IPS DF 6.9 (cell line): Measurements from ENCODE around the gene NEK5.
"Not testable (repeated sequence)": the region's sequence is repeated elsewhere in the genome, so short reads cannot be mapped to it uniquely, and the experiment has no call there.

Source experiments
- DNase-seq: peaks from one replicate; pipeline ENCODE4 v3.0.0-alpha.2; 2013; ENCODE audit warnings: low read depth, low spot score
- H3K27ac ChIP-seq: one replicate; pipeline ENCODE4 v1.5.1; 2013; ENCODE audit warnings: low read length, control low read depth
- H3K27me3 ChIP-seq: 2 replicates; pipeline ENCODE4 v1.6.1; 2013; ENCODE audit warnings: mild to moderate bottlenecking, low read length; ENCODE audit not compliant: control insufficient read depth, insufficient read depth
- H3K36me3 ChIP-seq: 2 replicates; pipeline ENCODE4 v1.6.1; 2013; ENCODE audit warnings: low read length; ENCODE audit not compliant: control insufficient read depth, insufficient read depth
- H3K4me1 ChIP-seq: 2 replicates; pipeline ENCODE4 v1.6.1; 2013; ENCODE audit warnings: low read length; ENCODE audit not compliant: control insufficient read depth, insufficient read depth
- H3K4me3 ChIP-seq: 2 replicates; pipeline ENCODE4 v1.5.1; 2013; ENCODE audit warnings: mild to moderate bottlenecking, low read length
- H3K9me3 ChIP-seq: 2 replicates; pipeline ENCODE4 v1.6.1; 2013; ENCODE audit warnings: low read length, inconsistent platforms; ENCODE audit not compliant: control insufficient read depth, insufficient read depth
- WGBS: extraction: QIAGEN DNeasy Blood & Tissue Kit; methylation state at CpG from one replicate; pipeline ENCODE4 v1.1.7; 2013; ENCODE audit warnings: mixed read lengths, missing lambda C conversion rate; ENCODE audit not compliant: insufficient read length, insufficient coverage; 5-methylcytosine and 5-hydroxymethylcytosine counted together

The NEK5 gene, protein sequence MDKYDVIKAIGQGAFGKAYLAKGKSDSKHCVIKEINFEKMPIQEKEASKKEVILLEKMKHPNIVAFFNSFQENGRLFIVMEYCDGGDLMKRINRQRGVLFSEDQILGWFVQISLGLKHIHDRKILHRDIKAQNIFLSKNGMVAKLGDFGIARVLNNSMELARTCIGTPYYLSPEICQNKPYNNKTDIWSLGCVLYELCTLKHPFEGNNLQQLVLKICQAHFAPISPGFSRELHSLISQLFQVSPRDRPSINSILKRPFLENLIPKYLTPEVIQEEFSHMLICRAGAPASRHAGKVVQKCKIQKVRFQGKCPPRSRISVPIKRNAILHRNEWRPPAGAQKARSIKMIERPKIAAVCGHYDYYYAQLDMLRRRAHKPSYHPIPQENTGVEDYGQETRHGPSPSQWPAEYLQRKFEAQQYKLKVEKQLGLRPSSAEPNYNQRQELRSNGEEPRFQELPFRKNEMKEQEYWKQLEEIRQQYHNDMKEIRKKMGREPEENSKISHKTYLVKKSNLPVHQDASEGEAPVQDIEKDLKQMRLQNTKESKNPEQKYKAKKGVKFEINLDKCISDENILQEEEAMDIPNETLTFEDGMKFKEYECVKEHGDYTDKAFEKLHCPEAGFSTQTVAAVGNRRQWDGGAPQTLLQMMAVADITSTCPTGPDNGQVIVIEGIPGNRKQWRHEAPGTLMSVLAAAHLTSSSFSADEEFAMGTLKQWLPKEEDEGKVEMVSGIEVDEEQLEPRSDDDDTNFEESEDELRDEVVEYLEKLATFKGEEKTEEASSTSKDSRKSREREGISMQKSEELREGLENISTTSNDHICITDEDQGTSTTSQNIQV

DNA sequence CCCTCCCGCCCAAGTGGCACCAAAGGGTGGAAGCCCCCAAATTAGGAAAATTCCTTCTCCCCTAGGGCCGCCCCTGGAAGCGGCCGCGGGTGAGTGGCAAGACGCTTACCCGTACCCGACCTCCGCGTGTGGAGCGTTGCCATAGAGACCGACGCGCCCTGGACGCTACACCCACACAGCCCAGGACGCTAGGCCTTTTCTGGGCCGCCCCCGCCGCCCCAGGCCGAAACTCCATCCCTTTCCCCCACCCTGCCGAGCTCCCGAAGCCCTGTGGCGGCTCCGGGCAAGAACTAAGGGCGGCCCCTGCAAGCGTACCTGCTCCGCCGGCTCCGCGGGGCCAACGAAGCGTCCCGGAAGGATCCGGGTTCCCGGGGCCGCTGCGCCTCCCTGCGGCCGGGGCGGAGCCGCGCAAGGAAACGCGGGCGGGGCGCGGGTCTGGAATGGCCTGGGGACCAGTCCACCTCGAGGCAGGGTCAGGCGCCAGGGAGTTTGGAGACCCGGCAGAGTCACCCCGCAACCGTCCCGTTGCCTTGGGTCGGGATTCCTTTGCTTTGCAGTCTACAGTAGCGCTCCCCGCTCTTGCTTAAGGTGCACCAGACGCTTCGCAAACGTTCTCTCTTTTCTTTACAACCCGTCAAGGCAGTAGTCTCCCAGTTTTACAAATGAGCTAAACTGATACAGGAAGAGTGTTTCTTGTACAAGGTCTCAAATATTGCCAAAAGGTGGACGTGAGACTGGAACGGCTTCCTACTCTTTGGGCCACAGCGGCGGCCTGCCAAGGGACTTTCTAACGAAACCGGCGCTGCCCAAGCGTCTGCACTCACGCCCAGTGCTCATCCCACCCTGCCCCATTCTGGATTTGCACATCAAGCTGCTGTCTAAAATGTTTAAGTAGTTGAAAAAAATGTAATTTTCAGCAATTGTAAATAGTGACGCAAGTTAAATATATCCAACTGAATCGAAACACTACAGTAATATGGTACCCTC is at the start of gene NEK5:
TSS of gene NEK5 (minus strand) at position 360 of the 987 bp plus-strand sequence. CDS start 1,591 bp downstream, outside the sequence.
- no peak within 1 kb of the TSS for H3K27ac ChIP-seq
- peaks cover 2% of the 10 kb centered on the region; the same call in 1 of the 2 replicates for H3K36me3 ChIP-seq
- 100% methylated on average over 1 of the region's 71 CpGs for WGBS
- peak within 1 kb of the TSS; percentile 82 for H3K4me3 ChIP-seq
- H3K4me1 ChIP-seq = no peaks in the 10 kb centered on the region; the same call in 1 of the 2 replicates
- peak; percentile 52 for DNase-seq
- no peaks in the 10 kb centered on the region; the same call in 1 of the 2 replicates for H3K9me3 ChIP-seq
- no peaks in the 10 kb centered on the region; the same call in 1 of the 2 replicates for H3K27me3 ChIP-seq

DNA sequence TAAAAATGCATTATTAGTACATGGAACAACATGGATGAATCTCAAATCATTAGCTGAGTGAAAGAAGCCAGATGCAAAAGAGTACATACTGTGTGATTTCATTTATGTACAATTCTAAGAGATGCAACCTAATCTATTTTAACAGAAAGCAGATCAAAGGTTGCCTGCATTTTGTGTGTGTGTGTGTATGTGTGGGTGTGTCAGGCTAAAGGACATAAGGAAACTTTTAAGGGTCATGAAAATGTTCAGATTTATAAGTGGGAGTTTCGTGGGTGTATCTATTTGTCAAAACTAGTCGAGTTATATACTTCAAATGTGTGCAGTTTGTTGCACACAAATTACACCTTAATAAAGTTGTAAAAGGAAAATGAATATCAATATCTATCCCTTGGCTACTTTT is 48.4 kb upstream of the NEK5 start:
- WGBS = no CpG with 5 or more reads among the region's 2 CpGs
- Histone ChIP-seq H3K27me3 (no peaks in the 10 kb centered on the region), H3K9me3 (no peaks in the 10 kb centered on the region), H3K36me3 (peaks cover 6% of the 10 kb centered on the region; the same call in 1 of the 2 replicates), H3K27ac (no peak overlapping the region), H3K4me1 (no peaks in the 10 kb centered on the region), H3K4me3 (no peak overlapping the region)
- DNase-seq = no peak

DNA sequence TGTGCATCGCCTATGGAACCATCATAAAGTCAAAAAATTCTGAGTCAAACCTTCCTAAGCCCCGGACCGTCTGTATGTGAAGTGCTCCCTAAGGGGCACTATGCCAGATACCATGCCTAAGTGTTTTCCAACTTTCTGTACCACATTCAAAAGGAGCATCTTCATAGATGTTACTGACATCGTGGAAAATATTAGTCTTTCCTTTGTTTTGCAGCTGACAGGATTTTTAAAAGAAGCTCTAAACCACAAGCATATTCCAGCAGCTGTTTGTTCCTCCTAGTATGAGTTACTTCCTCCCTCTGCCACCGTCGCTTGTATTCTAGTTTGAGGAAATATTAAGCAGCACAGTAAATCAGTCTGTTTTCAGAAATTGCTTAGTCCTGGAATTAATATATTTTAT is 45.1 kb upstream of the NEK5 start:
- H3K27ac ChIP-seq, H3K9me3 ChIP-seq, DNase-seq, H3K4me1 ChIP-seq, H3K27me3 ChIP-seq, H3K4me3 ChIP-seq, H3K36me3 ChIP-seq: not testable (repeated sequence)
- no CpG with 5 or more reads among the region's 6 CpGs for WGBS

DNA sequence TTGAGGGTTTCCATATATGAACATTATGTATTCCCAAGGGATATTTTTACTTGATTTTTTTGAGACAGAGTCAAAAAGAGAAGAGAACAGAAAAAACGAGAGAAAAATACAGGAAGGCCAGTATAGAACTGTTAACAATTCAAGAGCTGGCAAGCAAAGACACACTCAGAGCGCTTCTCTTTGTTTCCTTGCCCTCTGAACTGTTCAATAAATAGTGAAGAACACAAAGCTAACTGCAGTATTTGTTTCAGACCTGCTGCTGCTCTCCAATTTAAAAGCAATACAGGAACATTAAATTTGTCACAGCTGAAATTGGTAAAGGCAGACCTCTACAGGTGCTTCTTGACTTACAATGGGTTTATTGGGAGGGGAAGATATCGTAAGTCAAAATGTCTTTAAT is 44.5 kb upstream of the NEK5 start:
- no CpG with 5 or more reads among the region's 3 CpGs for WGBS
- Histone ChIP-seq H3K9me3 (no peaks in the 10 kb centered on the region), H3K27ac (no peak overlapping the region), H3K36me3 (peaks cover 4% of the 10 kb centered on the region; the same call in 1 of the 2 replicates), H3K4me3 (no peak overlapping the region), H3K27me3 (no peaks in the 10 kb centered on the region), H3K4me1 (no peaks in the 10 kb centered on the region)
- no peak for DNase-seq

DNA sequence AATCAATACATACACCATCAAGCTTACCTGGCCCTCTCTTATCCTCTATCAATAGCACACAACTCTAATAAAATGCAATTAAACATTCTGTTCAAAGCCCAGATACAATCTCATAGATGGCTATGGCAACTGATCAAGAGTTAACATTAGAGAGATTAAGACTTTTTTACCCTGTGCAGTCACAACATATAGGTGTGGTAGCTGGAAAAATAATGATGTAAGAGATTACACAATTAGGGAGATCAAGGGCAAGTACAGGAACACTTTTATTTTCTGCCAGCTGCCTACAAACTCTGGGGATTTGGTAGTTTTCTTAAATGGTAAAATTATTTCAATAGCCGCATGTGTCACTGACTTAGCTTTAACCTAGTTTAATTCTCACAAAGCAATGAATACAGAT is 42.8 kb upstream of the NEK5 start:
- H3K27me3 ChIP-seq, DNase-seq, H3K9me3 ChIP-seq, H3K27ac ChIP-seq, H3K4me3 ChIP-seq, H3K4me1 ChIP-seq, H3K36me3 ChIP-seq: not testable (repeated sequence)
- no CpG with 5 or more reads among the region's 1 CpG for WGBS

DNA sequence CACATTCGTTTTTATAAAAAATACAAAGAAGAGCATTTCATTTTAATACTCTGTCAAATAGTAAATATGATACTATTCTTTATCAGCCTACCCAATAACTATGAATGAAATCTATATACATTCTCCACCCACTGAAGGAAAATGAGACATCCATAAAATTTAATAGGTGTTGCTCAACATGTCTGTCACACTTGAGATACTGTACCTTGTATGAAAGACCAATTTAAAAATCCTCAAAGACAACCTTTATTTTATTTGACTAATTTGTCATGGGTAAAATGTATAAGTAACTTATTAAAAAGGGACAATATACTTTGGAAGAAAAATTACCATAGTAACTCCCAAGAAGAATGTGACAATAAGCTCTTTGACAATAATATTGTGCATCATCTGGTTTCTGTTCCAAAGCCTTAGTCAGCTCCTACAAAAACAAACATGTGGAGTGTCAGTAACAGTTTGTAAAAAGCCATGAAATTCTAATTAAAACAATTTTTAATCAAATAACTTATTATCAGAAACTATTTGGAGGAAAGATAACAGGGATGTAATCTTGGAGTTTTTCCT is 42.0 kb upstream of the NEK5 start:
- not testable (repeated sequence) for H3K4me1 ChIP-seq, H3K9me3 ChIP-seq, H3K4me3 ChIP-seq, DNase-seq, H3K36me3 ChIP-seq, H3K27ac ChIP-seq, H3K27me3 ChIP-seq
- WGBS = no CpG with 5 or more reads among the region's 1 CpG

DNA sequence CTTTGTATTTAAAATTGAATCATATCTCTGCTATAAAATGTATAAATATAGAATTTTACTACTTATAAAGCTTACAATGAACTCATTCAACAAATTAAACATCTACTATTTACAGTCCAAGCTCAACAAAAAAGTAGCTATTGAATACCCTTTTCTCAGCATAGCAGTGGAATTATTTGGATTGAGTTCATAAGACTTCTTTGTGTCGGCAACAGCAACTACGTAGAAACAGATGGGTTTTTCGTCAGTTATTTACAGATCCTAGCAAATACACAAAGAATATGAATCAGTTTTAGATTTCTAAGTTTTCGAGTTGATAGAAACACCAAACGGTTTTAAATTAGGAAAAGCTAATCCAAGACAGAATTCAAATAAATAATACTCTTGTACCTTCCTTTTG is 41.0 kb upstream of the NEK5 start:
- no peaks in the 10 kb centered on the region for H3K27me3 ChIP-seq
- no CpG with 5 or more reads among the region's 5 CpGs for whole genome bisulfite sequencing
- no peaks in the 10 kb centered on the region for H3K9me3 ChIP-seq
- H3K4me1 ChIP-seq = no peaks in the 10 kb centered on the region
- H3K4me3 ChIP-seq = no peak overlapping the region
- no peak overlapping the region for H3K27ac ChIP-seq
- DNase-seq = no peak
- peaks cover 4% of the 10 kb centered on the region; the same call in 1 of the 2 replicates for H3K36me3 ChIP-seq

DNA sequence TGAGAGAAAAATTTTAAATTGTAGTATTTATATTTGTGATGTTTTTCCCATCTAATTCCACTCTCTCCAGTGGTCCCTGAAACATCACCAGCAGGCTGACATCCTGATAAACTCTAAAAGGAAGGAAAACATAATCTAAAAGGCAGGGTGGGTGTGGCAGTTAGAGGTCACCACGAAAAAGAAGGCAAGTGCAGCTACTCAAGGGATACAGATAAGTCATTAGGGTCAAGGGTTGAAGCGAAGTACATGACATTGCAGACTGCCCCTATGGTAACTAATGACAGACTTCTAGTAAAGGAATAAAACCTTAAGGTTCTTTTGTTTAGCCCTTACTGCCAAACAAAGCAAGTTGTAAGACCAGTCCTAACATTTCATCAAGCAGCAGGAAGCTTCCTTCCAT is 36.5 kb upstream of the NEK5 start:
- Histone ChIP-seq H3K36me3 (peaks cover 4% of the 10 kb centered on the region; the same call in 1 of the 2 replicates), H3K9me3 (no peaks in the 10 kb centered on the region), H3K4me3 (no peak overlapping the region), H3K27ac (no peak overlapping the region), H3K27me3 (no peaks in the 10 kb centered on the region), H3K4me1 (no peaks in the 10 kb centered on the region)
- no peak for DNase-seq
- no CpG with 5 or more reads among the region's 2 CpGs for WGBS

DNA sequence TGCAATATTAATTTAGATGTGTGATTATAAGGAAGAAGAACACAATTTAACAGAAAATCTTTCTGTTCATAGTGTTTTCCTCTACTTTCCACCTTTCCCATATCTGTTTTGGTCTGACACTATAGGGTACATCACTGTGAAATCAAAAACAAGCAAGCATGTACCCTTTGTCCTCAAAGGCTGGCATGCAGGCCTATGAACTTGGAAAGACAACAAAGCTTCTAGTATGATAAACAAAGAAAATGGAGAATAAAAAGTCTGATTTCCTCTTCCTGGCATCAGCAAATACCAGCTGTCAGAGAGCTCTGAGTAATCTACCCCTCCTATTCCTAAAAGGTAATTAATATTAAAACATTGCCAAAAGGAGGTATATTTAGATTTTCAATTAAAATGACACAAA is 36.1 kb upstream of the NEK5 start:
- Histone ChIP-seq H3K4me3 (no peak overlapping the region), H3K27me3 (no peaks in the 10 kb centered on the region), H3K4me1 (no peaks in the 10 kb centered on the region), H3K27ac (no peak overlapping the region), H3K9me3 (no peaks in the 10 kb centered on the region), H3K36me3 (peaks cover 4% of the 10 kb centered on the region; the same call in 1 of the 2 replicates)
- DNase-seq = no peak
